ENCODE data around the gene NAB2.
A peak's percentile ranks its signal among the peaks of the same experiment; 100 is the strongest.

- no peak for TF ChIP-seq CTCF (IDR thresholded peaks at IDR 0.05)
- no peak for TF ChIP-seq REST (IDR thresholded peaks at IDR 0.05)
- no peak for TF ChIP-seq RFX5 (IDR thresholded peaks at IDR 0.05)
- TF ChIP-seq POLR2A (IDR thresholded peaks at IDR 0.05; ENCODE audit: low read length) = peak; percentile 26; the same call in 1 of the 2 replicates
- TF ChIP-seq HDAC2 (IDR thresholded peaks at IDR 0.05) = no peak
Observed at GRCh38 chr12:57110104-57111030, 21.5 kb downstream of the NAB2 start.

Data from A549 (cell line).